Eye (tissue), 1 donor: ENCODE data around the gene ODAD4.

Experiments used
- DNase-seq: peaks from one replicate; pipeline ENCODE4 v3.0.0-alpha.2; 2015

ODAD4 gene

DNA sequence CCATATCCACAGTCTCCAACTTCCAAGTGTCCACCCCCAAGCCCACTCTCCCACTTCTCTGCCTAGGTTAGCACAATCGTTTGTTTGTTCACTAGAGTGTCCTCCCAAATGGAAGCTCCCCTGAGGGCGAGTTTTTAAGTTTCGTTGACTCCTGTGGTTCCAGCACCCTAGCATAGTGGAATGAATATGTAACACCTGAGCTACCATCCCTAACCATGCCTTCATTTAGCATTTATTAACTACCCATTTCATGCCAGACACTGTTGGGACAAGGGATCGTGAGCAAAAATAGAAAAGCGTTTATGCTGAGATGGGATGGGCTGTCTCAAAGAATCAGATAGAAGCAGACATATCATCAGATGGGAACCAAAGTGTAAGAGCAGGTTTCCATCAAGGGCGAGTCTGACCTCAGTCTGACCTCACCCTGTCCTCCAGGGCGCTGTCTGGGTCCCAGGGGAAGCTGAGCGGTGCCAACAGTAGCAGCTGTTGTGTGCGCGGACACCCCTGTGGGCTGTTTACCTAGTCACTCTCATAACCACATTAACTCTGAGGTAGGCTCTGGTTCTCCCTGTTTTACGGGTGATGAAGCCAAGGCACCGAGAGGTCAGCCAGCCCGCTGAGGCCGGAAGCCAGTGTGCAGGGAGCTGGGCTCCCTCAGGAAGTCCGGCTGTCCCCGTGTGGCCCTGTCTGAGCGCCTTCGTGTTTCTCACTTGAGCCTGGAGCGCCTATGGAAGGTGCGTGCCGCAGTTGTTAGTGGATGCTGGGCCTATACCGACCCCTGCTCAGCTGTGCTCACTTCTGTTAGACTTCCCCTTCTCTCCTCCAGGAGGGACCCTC lies 42.4 kb downstream of the ODAD4 start:
- DNase-seq: no peak

- DNase-seq: no peak
These were observed 43.0 kb downstream of the ODAD4 start for GRCh38 chr17:41973408-41973811.

DNA sequence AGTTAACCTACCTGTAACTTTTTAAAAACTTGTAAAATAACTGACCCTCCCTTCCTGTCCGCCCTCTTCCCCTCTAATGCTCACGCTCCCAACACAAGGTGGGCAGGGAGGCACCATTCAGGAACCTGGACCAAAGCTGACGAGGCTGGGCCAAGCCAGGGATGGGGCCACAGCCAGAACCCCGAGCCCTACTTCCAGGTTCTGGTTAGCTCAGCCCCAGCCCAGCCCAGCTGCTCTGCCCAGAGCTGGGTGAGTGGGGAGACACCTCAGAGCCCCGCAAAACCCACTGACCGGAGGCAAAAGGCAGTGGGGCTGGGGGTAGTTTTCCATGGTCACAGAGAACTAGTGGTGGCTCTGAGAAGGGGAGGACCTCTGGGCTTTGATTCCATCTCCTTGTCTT lies 43.6 kb downstream of the ODAD4 start:
- DNase-seq: no peak

GRCh38 chr17:41974658-41975057 lies 44.2 kb downstream of the ODAD4 start:
- DNase-seq: no peak

- no peak for DNase-seq
These were observed 45.0 kb downstream of the ODAD4 start for GRCh38 chr17:41975099-41976083.

- no peak for DNase-seq
These were observed 45.8 kb downstream of the ODAD4 start for GRCh38 chr17:41976142-41976768.

- DNase-seq: no peak
These were observed 47.6 kb downstream of the ODAD4 start for GRCh38 chr17:41977991-41978390.

- no peak for DNase-seq
These were observed 51.8 kb downstream of the ODAD4 start for GRCh38 chr17:41982026-41982760.

GRCh38 chr17:41984454-41984853 lies 54.0 kb downstream of the ODAD4 start:
- no peak for DNase-seq

GRCh38 chr17:41985919-41986318 lies 55.5 kb downstream of the ODAD4 start:
- no peak for DNase-seq

DNA sequence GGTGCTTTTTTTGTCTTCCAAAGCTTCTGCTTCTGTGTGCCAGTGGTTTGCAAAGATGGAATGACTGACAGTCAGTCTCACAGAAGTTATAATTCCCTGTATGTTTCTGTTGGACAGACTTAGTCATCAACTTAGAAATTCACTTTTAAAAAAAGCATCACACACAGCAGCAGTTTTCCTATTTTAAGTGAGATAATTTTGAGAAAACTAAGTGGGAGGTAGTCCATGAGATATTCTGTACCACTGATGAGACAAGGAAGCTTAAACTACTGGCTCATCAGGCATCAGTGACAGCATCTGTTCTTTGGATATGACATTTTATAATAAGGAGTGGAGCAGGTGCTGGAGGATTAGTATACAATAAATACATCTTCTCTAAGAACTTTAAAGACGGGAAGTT lies 56.2 kb downstream of the ODAD4 start:
- DNase-seq: no peak

GRCh38 chr17:41987642-41988041 lies 57.2 kb downstream of the ODAD4 start:
- no peak for DNase-seq

GRCh38 chr17:41988418-41988817 lies 58.0 kb downstream of the ODAD4 start:
- no peak for DNase-seq

DNA sequence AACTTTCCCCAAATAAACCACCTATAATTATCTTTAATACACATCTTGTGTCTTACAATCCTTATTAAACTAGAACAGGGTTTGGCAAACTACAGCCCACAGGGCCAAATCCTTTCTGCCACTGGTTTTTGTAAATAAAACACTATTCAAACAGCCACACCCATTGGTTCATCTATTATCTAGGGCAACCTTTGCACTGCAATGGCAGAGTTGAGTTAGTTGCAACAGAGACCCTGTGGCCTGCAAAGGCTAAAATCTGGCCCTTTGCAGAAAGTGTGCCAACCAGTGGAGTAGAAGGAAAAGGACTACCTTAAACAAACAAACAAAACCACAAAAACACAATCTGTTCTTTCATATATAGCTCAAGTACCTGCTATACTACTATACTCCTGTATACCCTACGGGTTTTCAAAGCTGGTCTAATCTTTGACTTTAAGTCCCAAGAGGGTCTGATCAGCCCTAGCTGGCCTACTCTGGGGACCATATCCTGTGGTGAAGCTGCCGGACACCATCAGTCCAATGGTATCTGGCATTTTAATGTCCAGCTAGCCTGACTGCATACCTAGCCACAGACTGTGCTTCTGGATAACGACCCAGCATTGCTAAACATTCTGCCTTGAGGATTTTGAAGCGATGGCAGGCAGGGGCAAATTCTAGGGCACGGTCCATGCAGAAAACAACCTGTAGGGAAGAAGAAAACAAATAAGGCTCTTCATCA lies 59.4 kb downstream of the ODAD4 start:
- DNase-seq: no peak

GRCh38 chr17:41992576-41992975 lies 62.2 kb downstream of the ODAD4 start:
- peak; percentile 25 for DNase-seq

- no peak for DNase-seq
These were observed 66.4 kb downstream of the ODAD4 start for GRCh38 chr17:41996855-41997164.

GRCh38 chr17:41998497-41998896 lies 68.1 kb downstream of the ODAD4 start:
- DNase-seq: no peak

GRCh38 chr17:42000413-42001133 lies 70.2 kb downstream of the ODAD4 start:
- no peak for DNase-seq

DNA sequence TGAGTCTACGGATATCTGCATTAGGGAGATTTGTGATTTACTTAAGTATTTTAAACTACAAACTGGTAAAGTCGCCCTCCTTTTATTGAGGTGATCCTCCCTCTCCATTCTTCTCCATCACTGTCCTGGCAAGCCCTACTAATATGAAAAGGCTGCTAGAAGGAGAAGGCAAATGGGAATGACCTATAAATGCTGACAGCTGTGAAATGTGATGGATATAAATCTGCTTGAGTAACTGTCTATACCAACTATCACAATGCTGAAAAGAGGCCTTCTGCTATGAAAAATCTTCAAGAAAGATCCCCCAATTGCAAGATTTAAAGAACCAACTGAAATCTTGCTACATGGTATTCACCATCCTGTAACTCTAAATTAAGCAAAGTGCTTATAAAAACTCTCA lies 71.3 kb downstream of the ODAD4 start:
- DNase-seq: no peak

- DNase-seq: no peak
These were observed 71.9 kb downstream of the ODAD4 start for GRCh38 chr17:42002175-42002791.

- no peak for DNase-seq
These were observed 72.4 kb downstream of the ODAD4 start for GRCh38 chr17:42002792-42003301.
